Panc1 (cell line): Measurements from ENCODE around the gene SHQ1. TPM values are rescaled to one million over a fixed set of nuclear protein-coding genes. Genes with fewer than 3 reads are reported as not detected.

ENCODE experiments used
- ATAC-seq: fragments of 200-7000 bp; cut with Tn5 transposase; 2 replicates; pipeline ENCODE4 v1.9.1; 2020; ENCODE audit warnings: mild to moderate bottlenecking, moderate library complexity
- BruUV-seq: library from RNA; stranded (reverse); fragments of 400-500 nt; replicated peaks from 2 replicates; lab custom pipeline; 2021; lab: Mats Ljungman, UMichigan
- CTCF ChIA-PET: fragments of 300-600 bp; sonication (Branson Sonifier 250); formaldehyde crosslinking; loops from one replicate; lab custom pipeline; 2022; ENCODE audit warnings: antibody characterized with exemption; lab: Charles Lee
- POLR2A ChIA-PET: fragments of 300-600 bp; sonication (Branson Sonifier 250); formaldehyde crosslinking; loops from one replicate; lab custom pipeline; 2022; ENCODE audit warnings: antibody characterized with exemption; lab: Charles Lee
- DNase-seq: peaks from one replicate; pipeline ENCODE4 v3.0.0-alpha.2; 2010; ENCODE audit warnings: low read depth, low spot score
- H3K27ac ChIP-seq: 2 replicates; pipeline ENCODE4 v1.5.1; 2011; ENCODE audit warnings: mild to moderate bottlenecking, low read length, inconsistent platforms
- H3K27me3 ChIP-seq: fragments of 200-500 bp; sonication (Bioruptor generic); 2 replicates; pipeline ENCODE4 v1.6.0; 2014; ENCODE audit warnings: low read length, inconsistent platforms; ENCODE audit not compliant: control insufficient read depth, insufficient read depth
- H3K36me3 ChIP-seq: fragments of 200-500 bp; sonication (Bioruptor generic); 2 replicates; pipeline ENCODE4 v1.5.1; 2014; ENCODE audit warnings: inconsistent platforms, mild to moderate bottlenecking, low read length, moderate library complexity; ENCODE audit not compliant: control insufficient read depth, insufficient read depth
- H3K4me1 ChIP-seq: 2 replicates; pipeline ENCODE4 v1.5.1; 2011; ENCODE audit warnings: inconsistent platforms, mild to moderate bottlenecking, low read length, moderate library complexity; ENCODE audit not compliant: control insufficient read depth, insufficient read depth
- H3K4me3 ChIP-seq, 2 experiments: 2 replicates each; pipeline ENCODE4 v1.5.1; 2011 to 2012; ENCODE audit warnings: low read depth in 2 of 2, low read length in 2 of 2, mild to moderate bottlenecking in 2 of 2, inconsistent platforms in 1 of 2, moderate library complexity in 1 of 2
- H3K9me3 ChIP-seq: fragments of 200-500 bp; sonication (Bioruptor generic); 2 replicates; pipeline ENCODE4 v1.5.1; 2014; ENCODE audit warnings: low read depth, mild to moderate bottlenecking, inconsistent platforms, low read length, moderate library complexity; ENCODE audit not compliant: control insufficient read depth, insufficient read depth
- CTCF ChIP-seq: fragments of 450-650 bp; IDR thresholded peaks from 2 replicates; pipeline ENCODE4 v1.5.1; 2017; ENCODE audit warnings: mild to moderate bottlenecking
- POLR2AphosphoS5 ChIP-seq: IDR thresholded peaks from 2 replicates; pipeline ENCODE4 v1.6.1; 2012; ENCODE audit warnings: mild to moderate bottlenecking, low read depth, low read length, moderate library complexity
- REST ChIP-seq, 2 experiments: IDR thresholded peaks; 2 replicates each; pipeline ENCODE4 v1.6.1; 2011 to 2012; ENCODE audit warnings: low read depth in 2 of 2, control low read depth in 1 of 2, low read length in 1 of 2, mild to moderate bottlenecking in 1 of 2, moderate library complexity in 1 of 2; ENCODE audit not compliant: insufficient read depth in 1 of 2
- SIN3A ChIP-seq: IDR thresholded peaks from 2 replicates; pipeline ENCODE4 v1.6.1; 2012; ENCODE audit warnings: low read depth, mild to moderate bottlenecking, low read length, moderate library complexity, borderline replicate concordance; ENCODE audit not compliant: insufficient read depth
- TCF7L2 ChIP-seq: IDR thresholded peaks from 2 replicates; pipeline ENCODE4 v1.6.1; 2011; ENCODE audit warnings: mild to moderate bottlenecking, low read depth, low read length, inconsistent platforms
- in situ Hi-C: cut with HindIII; loops from 2 replicates; pipeline ENCODE4 v1.10.0; 2016; ENCODE audit warnings: low sequenced_read_pairs, low pct_unique_long_range_greater_than_20kb
- intact Hi-C: fragments of 100-400 bp; cut with micrococcal nuclease; formaldehyde crosslinking; loops from one replicate; pipeline ENCODE4 v1.10.0; 2022; ENCODE audit not compliant: unreplicated experiment
- total RNA-seq: library from RNA; stranded (reverse); gene quantifications from one replicate; pipeline ENCODE4 v1.2.1, GENCODE V29; 2021; ENCODE audit not compliant: unreplicated experiment

The SHQ1 gene
- total RNA-seq, 1 experiment from 2014 or later: 21.0 TPM

DNA sequence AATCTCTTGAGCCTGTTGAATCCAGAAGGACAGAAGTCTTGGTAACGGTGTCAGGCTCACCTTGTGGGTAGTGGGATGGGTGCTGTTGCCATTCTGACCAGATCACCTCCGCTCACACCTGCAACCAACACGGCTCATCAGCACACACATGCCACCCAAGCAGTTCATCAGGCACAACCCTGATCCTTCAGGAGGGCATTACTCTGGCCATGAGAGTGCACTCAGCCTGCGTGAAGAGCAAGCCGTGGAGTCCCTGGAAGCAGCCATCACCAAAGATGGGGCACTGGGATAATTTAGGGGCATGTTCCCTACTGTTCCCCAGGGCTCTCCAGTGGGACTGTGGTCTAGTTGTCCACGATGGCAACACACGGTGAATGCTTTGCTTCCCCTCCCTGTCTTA, 120.5 kb downstream of the SHQ1 start:
- no peak overlapping the region for H3K4me3 ChIP-seq
- no peaks in the 10 kb centered on the region for H3K4me1 ChIP-seq
- no peak overlapping the region for H3K27ac ChIP-seq
- ChIA-PET POLR2A (no interaction called here), CTCF (no interaction called here)
- no peak for ATAC-seq
- H3K9me3 ChIP-seq: no peaks in the 10 kb centered on the region
- TF ChIP-seq SIN3A: no peak
- no peak for TF ChIP-seq TCF7L2
- TF ChIP-seq POLR2AphosphoS5: no peak
- no peak for TF ChIP-seq CTCF
- TF ChIP-seq REST (IDR thresholded peaks at IDR 0.05; ENCODE audit: insufficient read depth in 1 of 2, low read depth in 2 of 2, low read length in 1 of 2): no peak
- intact Hi-C loops: no loop called here
- BruUV-seq: no TSS peak
- in situ Hi-C loops: no loop called here
- no peaks in the 10 kb centered on the region for H3K36me3 ChIP-seq
- H3K27me3 ChIP-seq: no peaks in the 10 kb centered on the region
- no peak for DNase-seq

DNA sequence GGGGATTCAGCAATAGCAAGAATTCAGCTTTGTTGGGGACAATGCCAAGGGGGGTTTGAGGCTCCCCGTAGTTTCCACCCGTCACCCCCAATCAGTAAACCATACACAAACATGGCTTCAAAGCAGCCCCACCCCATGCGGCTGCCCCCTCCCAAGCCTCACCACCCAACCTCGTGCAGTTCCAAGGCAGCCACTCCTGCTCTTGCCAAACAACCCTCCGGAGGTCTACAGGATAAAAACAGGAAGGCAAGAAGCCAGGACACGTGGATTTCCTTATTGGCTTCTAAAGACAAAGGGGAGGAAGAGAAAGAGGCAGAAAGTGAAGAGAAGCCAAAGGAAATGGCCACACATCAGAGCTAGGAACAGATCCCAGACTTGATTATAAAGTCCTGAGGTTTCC, 121.1 kb downstream of the SHQ1 start:
- in situ Hi-C loops: no loop called here
- CTCF ChIA-PET: no interaction called here
- H3K27ac ChIP-seq: no peak overlapping the region
- intact Hi-C loops: no loop called here
- no peaks in the 10 kb centered on the region for H3K4me1 ChIP-seq
- H3K27me3 ChIP-seq: no peaks in the 10 kb centered on the region
- no TSS peak for BruUV-seq
- no peaks in the 10 kb centered on the region for H3K9me3 ChIP-seq
- ATAC-seq (no peak), DNase-seq (no peak)
- no peak overlapping the region for H3K4me3 ChIP-seq
- H3K36me3 ChIP-seq: no peaks in the 10 kb centered on the region
- POLR2A ChIA-PET: no interaction called here
- no peak for TF ChIP-seq SIN3A
- TF ChIP-seq REST (IDR thresholded peaks at IDR 0.05; ENCODE audit: insufficient read depth in 1 of 2, low read depth in 2 of 2, low read length in 1 of 2): no peak
- no peak for TF ChIP-seq TCF7L2
- TF ChIP-seq CTCF: no peak
- TF ChIP-seq POLR2AphosphoS5: no peak
